Thymus (tissue), 11 donors: ENCODE measurements around the gene LATS2. TPM values are rescaled to one million over a fixed set of nuclear protein-coding genes. Genes with fewer than 3 reads are reported as not detected.
"Not testable (repeated sequence)": the region's sequence is repeated elsewhere in the genome, so short reads cannot be mapped to it uniquely, and the experiment has no call there.

Source experiments
- DNase-seq, 9 donors: peaks; one replicate each; pipeline ENCODE4 v3.0.0-alpha.2; 2013; ENCODE audit warnings: low spot score in 9 of 9, low read depth in 6 of 9, missing footprints in 1 of 9
- H3K27ac ChIP-seq, 2 donors: one replicate each; pipeline ENCODE4 v1.5.1; 2013; ENCODE audit warnings: control low read depth in 1 of 2, low read depth in 1 of 2, low read length in 1 of 2, mild to moderate bottlenecking in 1 of 2, moderate library complexity in 1 of 2
- H3K27me3 ChIP-seq, 2 donors: one replicate each; pipeline ENCODE4 v1.5.1; 2013; ENCODE audit warnings: low read length in 1 of 2; ENCODE audit not compliant: control insufficient read depth in 2 of 2, insufficient read depth in 1 of 2
- H3K36me3 ChIP-seq, 2 donors: one replicate each; pipeline ENCODE4 v1.5.1; 2013; ENCODE audit warnings: low read length in 1 of 2, mild to moderate bottlenecking in 1 of 2, moderate library complexity in 1 of 2; ENCODE audit not compliant: control insufficient read depth in 2 of 2, insufficient read depth in 2 of 2
- H3K4me1 ChIP-seq, 2 donors: one replicate each; pipeline ENCODE4 v1.5.1; 2013; ENCODE audit warnings: low read length in 2 of 2; ENCODE audit not compliant: control insufficient read depth in 2 of 2, insufficient read depth in 2 of 2
- H3K4me3 ChIP-seq, 2 donors: one replicate each; pipeline ENCODE4 v1.5.1; 2013; ENCODE audit warnings: low read length in 2 of 2, control low read depth in 1 of 2, mild to moderate bottlenecking in 1 of 2
- H3K9me3 ChIP-seq, 2 donors: one replicate each; pipeline ENCODE4 v1.5.1; 2013; ENCODE audit warnings: low read length in 1 of 2, mild to moderate bottlenecking in 1 of 2; ENCODE audit not compliant: control insufficient read depth in 2 of 2, insufficient read depth in 1 of 2
- WGBS: extraction: QIAGEN DNeasy Blood & Tissue Kit; methylation state at CpG from one replicate; pipeline ENCODE4 v1.1.7; 2013; 5-methylcytosine and 5-hydroxymethylcytosine counted together
- polyA plus RNA-seq: library from polyadenylated mRNA; stranded (reverse); fragments of 200-250 nt; gene quantifications from one replicate; pipeline ENCODE4 v1.2.3, GENCODE V29; 2013
- total RNA-seq: library from RNA; stranded (reverse); fragments of 120-200 nt; gene quantifications from one replicate; pipeline ENCODE4 v1.2.4, GENCODE V29; 2013
- donor health status: healthy.

LATS2 gene
- total and polyA plus RNA-seq, 2 donors, result 1.2 to 4.6 TPM

DNA sequence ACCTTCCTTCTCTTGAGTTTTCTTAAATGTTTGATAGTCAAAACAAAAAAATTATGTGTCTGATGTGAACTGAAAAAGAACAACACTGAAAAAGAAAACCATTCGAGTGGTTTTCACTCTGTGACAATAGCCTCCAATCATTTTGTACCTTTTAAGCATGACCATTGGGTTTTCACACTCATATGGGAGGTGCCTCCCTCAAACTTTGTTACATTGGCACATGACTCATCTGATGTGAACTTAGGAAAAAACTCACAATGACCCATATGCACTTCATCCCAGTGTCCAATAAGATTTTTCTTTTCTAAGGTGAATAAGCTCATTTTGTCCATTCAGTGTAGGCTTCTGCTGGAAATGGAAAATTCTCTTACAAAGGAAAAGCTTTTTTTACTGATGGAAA, 92.2 kb downstream of the LATS2 start:
- Histone ChIP-seq H3K9me3 (no peaks in the 10 kb centered on the region), H3K27me3 (no peaks in the 10 kb centered on the region), H3K4me1 (no peaks in the 10 kb centered on the region), H3K4me3 (no peak overlapping the region), H3K36me3 (no peaks in the 10 kb centered on the region), H3K27ac (no peak overlapping the region)
- DNase-seq, result no peak
- WGBS, result 100% methylated on average over 1 of the region's 1 CpG

DNA sequence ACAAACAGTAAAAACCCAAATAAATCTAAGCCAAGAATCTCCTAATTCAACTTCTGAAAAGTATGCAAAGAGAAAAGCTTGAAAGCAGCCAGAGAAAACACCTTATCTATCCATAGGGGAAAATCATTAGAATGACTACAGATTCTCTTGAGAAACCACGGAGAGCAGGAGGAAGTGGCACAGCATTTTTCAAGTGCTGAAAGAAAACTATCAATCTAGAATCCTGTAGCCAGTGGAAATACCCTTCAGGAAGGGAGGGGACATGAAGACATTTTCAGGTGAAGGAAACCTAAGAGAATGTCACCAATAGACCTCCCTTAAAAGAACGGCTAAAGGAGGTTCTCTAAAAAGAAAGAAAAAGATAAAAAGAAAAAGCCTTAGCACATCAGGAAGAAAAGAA, 92.6 kb downstream of the LATS2 start:
- H3K27ac ChIP-seq, result no peak overlapping the region
- H3K4me3 ChIP-seq, result no peak overlapping the region
- no peak for DNase-seq
- no peaks in the 10 kb centered on the region for H3K4me1 ChIP-seq
- 50% methylated on average over 2 of the region's 2 CpGs for WGBS
- no peaks in the 10 kb centered on the region for H3K36me3 ChIP-seq
- H3K9me3 ChIP-seq, result no peaks in the 10 kb centered on the region
- H3K27me3 ChIP-seq, result no peaks in the 10 kb centered on the region

DNA sequence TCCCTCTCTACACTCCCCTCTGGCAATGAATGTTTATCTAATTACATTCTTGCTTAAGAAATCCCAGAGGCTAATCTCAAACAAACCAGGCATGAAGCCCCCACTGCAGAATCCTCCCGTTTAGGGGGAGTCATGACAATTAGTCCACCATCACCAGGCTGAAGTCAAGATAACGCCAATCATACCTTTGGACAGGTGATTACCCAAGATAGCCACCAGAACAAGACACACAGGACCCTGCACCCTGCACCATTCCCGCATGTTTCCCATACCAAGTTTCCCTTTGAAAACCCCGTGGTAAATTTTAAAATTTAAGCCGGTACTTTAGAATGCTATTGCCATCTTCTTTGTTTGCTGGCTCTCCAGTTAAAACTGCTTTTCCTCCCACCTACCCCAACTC, 94.0 kb downstream of the LATS2 start:
- Histone ChIP-seq H3K9me3 (no peaks in the 10 kb centered on the region), H3K4me3 (no peak overlapping the region), H3K27ac (no peak overlapping the region), H3K27me3 (no peaks in the 10 kb centered on the region), H3K4me1 (no peaks in the 10 kb centered on the region), H3K36me3 (no peaks in the 10 kb centered on the region)
- 94% methylated on average over 5 of the region's 5 CpGs for WGBS
- DNase-seq, result no peak

DNA sequence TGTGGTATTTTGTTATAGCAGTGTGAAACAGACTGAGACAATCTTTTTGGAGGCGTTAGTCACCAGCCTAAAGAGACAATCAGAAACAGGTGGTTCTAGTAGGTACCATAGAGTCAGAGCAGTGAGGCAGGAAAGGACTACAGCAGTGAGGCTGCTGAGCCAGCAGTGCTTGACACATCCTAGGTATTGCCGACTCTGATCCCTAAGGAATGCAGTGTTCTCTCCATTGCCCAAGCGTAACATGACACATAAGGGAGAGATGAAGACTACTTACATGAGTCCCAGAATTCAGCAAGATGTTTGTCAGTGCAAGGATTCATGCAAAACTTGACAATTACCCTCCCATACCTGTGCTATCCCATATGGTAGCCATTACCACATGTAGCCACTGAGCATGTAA, 96.5 kb downstream of the LATS2 start:
- no peak for DNase-seq
- Histone ChIP-seq H3K27me3 (no peaks in the 10 kb centered on the region), H3K9me3 (no peaks in the 10 kb centered on the region), H3K4me3 (no peak overlapping the region), H3K36me3 (no peaks in the 10 kb centered on the region), H3K4me1 (no peaks in the 10 kb centered on the region), H3K27ac (no peak overlapping the region)
- WGBS, result 98% methylated on average over 3 of the region's 3 CpGs

DNA sequence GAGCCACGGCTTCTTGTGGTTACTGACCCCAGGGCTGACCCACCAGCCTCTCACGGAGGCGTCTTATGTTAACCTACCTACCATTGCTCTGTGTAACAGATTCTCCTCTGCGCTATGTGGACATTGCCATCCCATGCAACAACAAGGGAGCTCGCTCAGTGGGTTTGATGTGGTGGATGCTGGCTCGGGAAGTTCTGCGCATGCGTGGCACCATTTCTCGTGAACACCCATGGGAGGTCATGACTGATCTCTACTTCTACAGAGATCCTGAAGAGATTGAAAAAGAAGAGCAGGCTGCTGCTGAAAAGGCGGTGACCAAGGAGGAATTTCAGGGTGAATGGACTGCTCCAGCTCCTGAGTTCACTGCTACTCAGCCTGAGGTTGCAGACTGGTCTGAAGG, 99.7 kb downstream of the LATS2 start:
- 94% methylated on average over 10 of the region's 10 CpGs for WGBS
- H3K27me3 ChIP-seq, H3K36me3 ChIP-seq, H3K4me1 ChIP-seq, DNase-seq, H3K4me3 ChIP-seq, H3K9me3 ChIP-seq, H3K27ac ChIP-seq: not testable (repeated sequence)

DNA sequence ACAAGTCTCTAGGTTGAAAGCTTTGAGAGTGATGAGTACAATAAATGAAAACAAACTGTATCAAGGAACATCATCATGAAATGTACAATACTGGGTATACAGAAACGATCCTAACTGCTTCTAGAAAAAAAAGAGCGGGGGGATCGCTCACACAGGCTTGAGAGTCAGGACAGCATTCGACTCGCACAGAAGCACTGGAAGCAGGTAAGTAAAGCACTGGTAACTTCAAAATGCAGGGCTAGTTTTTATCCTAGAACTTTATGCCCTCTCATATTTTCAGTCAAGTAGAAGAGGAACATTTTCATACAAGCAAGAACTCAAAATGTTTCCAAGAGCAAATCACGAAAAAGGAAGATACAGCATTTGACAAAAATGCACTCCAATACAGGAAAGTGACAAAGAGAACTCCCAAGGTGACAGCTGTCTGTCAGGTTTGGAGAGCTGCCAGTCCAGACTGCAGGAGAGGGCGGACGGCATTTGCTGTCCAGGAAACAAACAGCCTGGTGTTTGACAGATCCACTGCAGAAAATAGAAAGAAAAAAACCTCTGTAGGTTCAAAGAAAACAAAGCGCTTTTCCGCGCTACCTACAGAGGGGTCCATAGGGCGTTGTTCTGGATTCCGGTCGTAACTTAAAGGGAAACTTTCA, 100.6 kb downstream of the LATS2 start:
- 30% methylated on average over 14 of the region's 14 CpGs for WGBS
- H3K4me1 ChIP-seq, result no peaks in the 10 kb centered on the region
- no peaks in the 10 kb centered on the region for H3K36me3 ChIP-seq
- no peak for DNase-seq
- no peaks in the 10 kb centered on the region for H3K9me3 ChIP-seq
- H3K27ac ChIP-seq, result no peak overlapping the region
- H3K27me3 ChIP-seq, result no peaks in the 10 kb centered on the region
- no peak overlapping the region for H3K4me3 ChIP-seq

DNA sequence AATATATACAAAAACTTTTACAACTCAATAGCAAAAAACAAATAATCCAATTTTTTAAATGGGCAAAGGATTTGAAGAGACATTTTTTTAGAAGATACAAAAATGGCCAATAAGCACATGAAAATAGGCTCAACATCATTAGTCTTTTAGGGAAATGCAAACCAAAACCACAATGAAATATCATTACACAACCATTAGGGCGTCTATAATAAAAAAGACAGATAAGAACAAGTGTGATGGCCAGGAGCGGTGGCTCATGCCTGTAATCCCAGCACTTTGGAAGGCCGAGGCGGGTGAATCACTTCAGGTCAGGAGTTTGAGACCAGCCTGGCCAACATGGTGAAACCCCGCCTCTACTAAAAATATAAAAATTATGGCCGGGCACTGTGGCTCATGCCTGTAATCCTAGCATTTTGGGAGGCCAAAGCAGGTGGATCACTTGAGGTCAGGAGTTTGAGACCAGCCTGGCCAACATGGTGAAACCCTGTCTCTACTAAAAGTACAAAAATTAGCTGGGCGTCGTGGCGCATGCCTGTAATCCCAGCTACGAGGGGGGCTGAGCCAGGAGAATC, 104.3 kb downstream of the LATS2 start:
- not testable (repeated sequence) for H3K36me3 ChIP-seq, H3K27me3 ChIP-seq, H3K4me1 ChIP-seq, H3K27ac ChIP-seq, H3K9me3 ChIP-seq, H3K4me3 ChIP-seq, DNase-seq
- WGBS, result 98% methylated on average over 10 of the region's 10 CpGs

DNA sequence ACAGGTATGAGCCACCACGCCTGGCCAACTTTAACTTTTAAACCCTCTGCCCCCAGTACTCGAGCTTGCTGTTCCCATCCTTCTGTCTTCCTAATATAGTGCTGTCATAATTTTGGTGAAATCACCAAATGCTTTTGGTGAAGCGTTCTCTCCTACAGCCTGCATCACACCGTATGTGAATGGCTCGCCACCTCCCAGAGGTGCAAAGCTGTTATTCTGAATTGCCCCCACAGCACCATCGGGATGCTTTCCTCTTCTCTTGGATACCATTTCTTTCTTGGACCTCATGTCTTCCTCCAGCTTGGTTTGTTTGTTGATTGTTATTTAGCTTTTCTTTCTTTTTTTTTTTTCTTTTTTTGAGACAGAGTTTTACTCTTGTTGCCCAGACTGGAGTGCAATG, 105.9 kb downstream of the LATS2 start:
- H3K27ac ChIP-seq, result no peak overlapping the region
- no peaks in the 10 kb centered on the region for H3K36me3 ChIP-seq
- H3K4me3 ChIP-seq, result no peak overlapping the region
- WGBS, result 98% methylated on average over 6 of the region's 6 CpGs
- no peaks in the 10 kb centered on the region for H3K27me3 ChIP-seq
- H3K4me1 ChIP-seq, result no peaks in the 10 kb centered on the region
- H3K9me3 ChIP-seq, result no peaks in the 10 kb centered on the region
- no peak for DNase-seq

DNA sequence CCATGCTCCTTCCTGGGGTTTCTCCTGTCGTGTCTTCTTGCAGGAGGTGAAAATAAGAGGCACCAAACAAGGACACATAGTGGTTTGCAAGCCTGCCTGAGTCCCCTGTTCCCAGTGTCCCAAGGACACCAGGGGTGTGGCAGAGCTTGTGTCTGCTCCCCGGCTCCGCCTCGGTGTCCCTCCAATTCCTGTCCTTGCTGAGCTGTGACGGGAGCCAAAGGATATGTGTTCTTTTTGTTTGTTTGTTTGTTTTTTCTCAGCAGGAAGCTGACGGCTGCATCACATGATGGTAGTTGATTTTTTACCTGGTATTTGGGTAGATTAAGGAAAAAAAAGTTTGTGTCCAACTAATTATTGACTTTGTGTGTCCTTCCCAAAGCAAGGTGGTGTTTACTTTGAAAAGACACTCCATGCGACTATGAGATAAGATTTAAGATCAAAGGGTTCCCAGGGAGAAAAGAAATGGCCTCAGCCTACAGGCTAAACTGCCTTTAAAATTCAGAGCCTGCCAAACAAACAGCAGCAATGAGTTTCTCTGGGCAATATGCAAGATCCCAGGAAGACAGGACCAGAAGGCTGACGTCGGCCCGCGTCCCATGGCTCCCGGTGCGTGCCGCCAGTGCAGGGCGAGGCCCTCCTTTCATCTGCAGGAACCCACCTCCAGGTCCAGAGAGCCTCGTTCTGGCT, 108.0 kb downstream of the LATS2 start:
- DNase-seq, result no peak
- Histone ChIP-seq H3K36me3 (no peaks in the 10 kb centered on the region), H3K4me1 (no peaks in the 10 kb centered on the region), H3K9me3 (no peaks in the 10 kb centered on the region), H3K27me3 (no peaks in the 10 kb centered on the region), H3K4me3 (no peak overlapping the region), H3K27ac (no peak overlapping the region)
- 93% methylated on average over 16 of the region's 16 CpGs for WGBS
